CD4-positive, alpha-beta T cell treated with Interleukin-10 for 1 hour (primary cell): ENCODE measurements around the gene HIF1A.
"Not testable (repeated sequence)": the region's sequence is repeated elsewhere in the genome, so short reads cannot be mapped to it uniquely, and the experiment has no call there.

Experiments used
- DNase-seq: peaks from one replicate; pipeline ENCODE4 v3.0.0-alpha.2; 2020

The HIF1A gene

GRCh38 chr14:61749867-61750266 is 54.6 kb downstream of the HIF1A start:
- no peak for DNase-seq

GRCh38 chr14:61750708-61751474 is 55.6 kb downstream of the HIF1A start:
- peak; percentile 81 for DNase-seq

- no peak for DNase-seq
These were observed 56.2 kb downstream of the HIF1A start for GRCh38 chr14:61751475-61751989.

GRCh38 chr14:61752626-61753025 is 57.3 kb downstream of the HIF1A start:
- DNase-seq = no peak

GRCh38 chr14:61753631-61754030 is 58.3 kb downstream of the HIF1A start:
- DNase-seq = no peak

GRCh38 chr14:61754627-61755381 is 59.5 kb downstream of the HIF1A start:
- DNase-seq = no peak

GRCh38 chr14:61755382-61755742 is 60.0 kb downstream of the HIF1A start:
- DNase-seq = not testable (repeated sequence)

- DNase-seq = no peak
These were observed 60.8 kb downstream of the HIF1A start for GRCh38 chr14:61756135-61756534.

GRCh38 chr14:61759878-61760277 is 64.6 kb downstream of the HIF1A start:
- DNase-seq = no peak

- DNase-seq = no peak
These were observed 66.2 kb downstream of the HIF1A start for GRCh38 chr14:61761557-61761956.

- DNase-seq = peak; percentile 98
These were observed 66.9 kb downstream of the HIF1A start, which contains the start of gene SNAPC1 for GRCh38 chr14:61761959-61762786. SNAPC1 (plus strand) TSS chr14:61762420; CDS start chr14:61762461, 41 bp downstream.

- DNase-seq = no peak
These were observed 69.2 kb downstream of the HIF1A start for GRCh38 chr14:61764342-61765122.

GRCh38 chr14:61765225-61765943 is 70.1 kb downstream of the HIF1A start:
- DNase-seq = no peak

- DNase-seq = no peak
These were observed 70.8 kb downstream of the HIF1A start for GRCh38 chr14:61766151-61766550.

GRCh38 chr14:61768240-61768639 is 72.9 kb downstream of the HIF1A start:
- no peak for DNase-seq

GRCh38 chr14:61769893-61770292 is 74.6 kb downstream of the HIF1A start:
- no peak for DNase-seq

- no peak for DNase-seq
These were observed 79.5 kb downstream of the HIF1A start for GRCh38 chr14:61774861-61775260.

GRCh38 chr14:61780125-61780524 is 84.8 kb downstream of the HIF1A start:
- peak; percentile 14 for DNase-seq

- DNase-seq = no peak
These were observed 102.0 kb downstream of the HIF1A start for GRCh38 chr14:61797309-61797708.
